RCC 7860 (cell line): ENCODE results near the gene FGD3.

ENCODE experiments used
- DNase-seq: peaks from one replicate; pipeline ENCODE4 v3.0.0-alpha.2; 2015; ENCODE audit warnings: low spot score
- FAIRE-seq: peaks from 2 replicates; lab custom pipeline; 2012; peaks lifted over from hg19 to GRCh38; lab: Jason Lieb, UNC

Gene FGD3

DNA sequence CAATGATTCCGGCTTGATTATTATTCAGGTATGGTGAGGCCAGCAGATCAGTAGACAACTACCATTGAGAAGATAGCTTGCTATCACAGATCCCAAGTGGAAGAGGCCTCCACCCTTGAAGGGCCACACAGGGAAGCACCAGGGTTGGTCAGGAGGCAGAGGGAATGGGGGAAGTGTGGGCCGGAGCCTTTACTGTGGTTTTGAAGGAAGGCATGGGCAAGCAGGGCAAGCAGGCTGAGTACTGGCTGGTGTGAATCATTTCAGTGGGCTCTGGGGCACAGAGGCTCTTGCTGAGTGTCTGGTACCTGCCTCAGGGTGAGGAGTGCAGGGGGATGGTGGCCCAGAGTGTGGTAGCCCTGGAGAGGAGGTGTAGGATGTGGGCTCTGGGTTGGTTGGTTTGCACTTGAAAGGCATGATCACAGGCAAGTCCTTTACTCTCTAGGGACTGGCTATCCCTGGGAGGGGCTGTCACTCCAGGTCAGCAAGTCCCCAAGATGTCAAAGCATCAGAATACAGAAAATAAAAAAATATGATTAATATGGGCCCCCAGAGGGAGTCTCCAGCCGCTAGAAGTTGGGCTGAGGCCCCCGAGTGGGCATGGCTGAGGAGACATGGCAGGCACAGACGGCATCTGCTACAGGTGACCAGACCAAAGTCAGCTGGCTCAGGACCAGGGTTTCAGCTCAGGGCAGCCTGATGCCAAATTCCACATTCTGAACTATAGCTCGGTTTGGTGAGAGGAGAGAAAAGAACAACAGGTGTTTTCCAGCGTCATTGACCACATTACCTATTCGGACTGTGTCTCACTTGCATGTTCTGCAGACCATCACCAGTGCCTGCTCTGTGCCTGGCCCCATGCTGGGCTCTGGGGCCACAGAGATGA is 101.5 kb downstream of the FGD3 start:
- DNase-seq (no peak), FAIRE-seq (no peak)

DNA sequence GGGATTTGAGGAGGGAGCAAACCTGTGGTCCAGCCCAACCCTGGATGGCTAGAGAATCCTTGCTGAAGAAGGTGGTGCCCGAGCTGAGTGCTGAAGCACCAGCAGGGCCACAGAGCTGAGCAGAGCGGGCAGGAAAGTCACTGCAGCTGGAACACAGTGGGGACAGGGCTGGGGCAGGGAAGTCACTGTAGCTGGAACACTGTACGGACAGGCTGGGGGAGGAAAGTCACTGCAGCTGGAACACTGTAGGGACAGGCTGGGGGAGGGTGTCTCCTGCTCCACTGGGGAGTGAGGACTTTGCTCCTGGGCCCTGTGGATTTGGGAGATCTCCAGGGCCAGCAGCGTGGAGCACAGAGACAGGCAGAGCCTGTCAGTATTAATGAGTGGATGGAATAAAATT is 102.2 kb downstream of the FGD3 start:
- DNase-seq (no peak), FAIRE-seq (no peak)

DNA sequence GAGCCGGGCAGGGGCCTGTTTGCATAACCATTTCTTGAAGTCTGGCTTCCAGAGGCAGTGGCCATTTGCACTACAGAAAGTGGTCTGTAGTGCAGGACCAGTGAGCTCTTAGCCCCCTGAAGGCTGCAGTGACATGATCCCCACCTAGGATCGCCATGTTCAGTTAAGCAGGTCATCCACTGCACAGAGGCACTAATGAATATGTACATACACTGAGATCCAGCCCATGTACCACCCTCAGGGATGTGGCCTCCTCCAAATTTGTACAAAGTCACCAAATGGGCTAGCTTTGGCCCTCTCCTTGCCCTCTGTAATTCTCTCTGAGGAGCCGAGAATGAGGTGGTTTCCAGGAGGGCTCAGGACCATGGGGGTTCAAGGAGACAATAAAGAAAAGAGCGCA is 102.9 kb downstream of the FGD3 start:
- FAIRE-seq, result no peak
- DNase-seq, result no peak

DNA sequence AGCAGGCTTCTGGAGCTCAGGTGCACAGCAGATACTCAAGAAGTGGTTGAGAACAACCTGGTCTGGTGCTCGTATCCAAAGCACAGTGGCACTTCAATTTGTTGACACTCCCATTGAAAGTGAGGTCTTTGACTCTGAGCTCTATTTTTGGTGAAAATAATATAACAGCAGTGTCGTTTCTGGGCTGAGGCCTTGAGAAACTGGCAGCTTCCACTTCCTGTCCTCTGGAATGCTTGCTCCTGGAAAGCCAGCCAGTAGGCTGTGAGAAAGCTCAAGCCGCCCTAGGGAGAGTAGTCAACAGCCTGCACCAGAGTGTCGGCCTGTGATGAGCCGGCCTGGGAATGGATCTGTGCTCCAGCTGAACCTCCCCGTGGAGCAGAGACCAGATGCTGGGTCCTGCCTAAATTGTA is 104.4 kb downstream of the FGD3 start:
- DNase-seq (no peak), FAIRE-seq (no peak)

DNA sequence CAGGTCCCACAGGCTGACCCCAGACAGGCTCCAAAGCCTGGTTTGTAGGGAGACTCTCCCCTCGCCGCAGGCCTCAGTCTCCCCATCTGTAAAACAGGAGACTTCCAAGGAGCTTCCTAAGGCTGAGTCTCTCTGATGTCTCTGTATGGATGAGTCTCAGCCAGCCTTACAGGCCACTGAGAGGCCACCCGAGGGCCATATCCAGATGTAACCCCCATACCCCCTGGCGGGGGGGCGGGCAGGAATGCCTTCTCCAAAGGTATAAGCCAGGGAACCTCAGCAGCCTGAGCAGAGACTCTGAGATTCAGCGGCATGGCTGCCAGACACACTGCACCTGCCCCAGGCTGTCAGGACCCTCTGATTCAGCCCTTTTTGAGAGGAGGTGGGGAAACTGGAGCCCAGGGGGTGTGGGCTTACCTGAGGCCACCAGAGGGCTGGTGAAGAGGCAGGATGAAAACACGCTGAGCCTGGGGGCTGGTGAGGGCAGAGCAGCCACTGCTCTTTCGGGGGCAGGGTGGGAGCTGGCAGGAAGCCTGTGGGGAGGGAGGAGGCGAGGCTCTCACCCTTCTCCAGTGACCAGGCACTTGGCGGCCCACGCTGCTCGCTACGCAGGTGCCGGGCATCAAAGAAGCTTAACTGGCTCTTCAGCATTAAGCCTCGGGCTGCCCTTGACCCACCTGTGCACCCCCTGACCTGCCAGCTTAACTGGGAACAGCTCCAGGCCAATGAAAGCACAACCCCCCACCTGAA is 105.6 kb downstream of the FGD3 start:
- DNase-seq, result no peak
- FAIRE-seq, result no peak

DNA sequence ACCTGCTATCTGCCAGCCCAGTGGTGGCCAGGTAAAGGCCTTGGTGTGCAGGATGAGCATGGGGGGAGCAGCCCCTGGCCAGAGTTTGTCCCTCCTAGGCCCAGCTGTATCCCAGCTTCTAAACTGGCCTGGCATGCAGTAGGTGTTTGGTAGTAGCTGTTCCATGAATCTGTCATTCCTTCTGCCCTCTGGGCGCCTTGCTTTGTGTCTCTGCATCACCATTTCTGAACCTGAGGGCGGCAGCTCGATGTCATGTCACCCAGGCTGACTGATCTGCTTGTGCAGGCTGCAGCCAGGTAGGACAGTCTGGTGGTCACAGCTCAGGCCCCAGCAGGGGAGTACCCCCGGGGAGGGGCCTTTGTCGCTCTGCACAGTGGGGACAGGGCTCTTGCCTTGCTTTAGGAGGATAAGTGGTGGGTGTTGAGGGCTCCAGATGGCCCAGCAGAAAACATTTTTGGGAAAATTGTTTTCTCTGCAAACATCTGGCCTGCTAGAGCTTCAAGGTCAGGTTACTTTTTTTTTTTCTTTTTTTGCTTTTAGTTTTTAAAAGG is 106.5 kb downstream of the FGD3 start:
- DNase-seq (no peak), FAIRE-seq (no peak)

DNA sequence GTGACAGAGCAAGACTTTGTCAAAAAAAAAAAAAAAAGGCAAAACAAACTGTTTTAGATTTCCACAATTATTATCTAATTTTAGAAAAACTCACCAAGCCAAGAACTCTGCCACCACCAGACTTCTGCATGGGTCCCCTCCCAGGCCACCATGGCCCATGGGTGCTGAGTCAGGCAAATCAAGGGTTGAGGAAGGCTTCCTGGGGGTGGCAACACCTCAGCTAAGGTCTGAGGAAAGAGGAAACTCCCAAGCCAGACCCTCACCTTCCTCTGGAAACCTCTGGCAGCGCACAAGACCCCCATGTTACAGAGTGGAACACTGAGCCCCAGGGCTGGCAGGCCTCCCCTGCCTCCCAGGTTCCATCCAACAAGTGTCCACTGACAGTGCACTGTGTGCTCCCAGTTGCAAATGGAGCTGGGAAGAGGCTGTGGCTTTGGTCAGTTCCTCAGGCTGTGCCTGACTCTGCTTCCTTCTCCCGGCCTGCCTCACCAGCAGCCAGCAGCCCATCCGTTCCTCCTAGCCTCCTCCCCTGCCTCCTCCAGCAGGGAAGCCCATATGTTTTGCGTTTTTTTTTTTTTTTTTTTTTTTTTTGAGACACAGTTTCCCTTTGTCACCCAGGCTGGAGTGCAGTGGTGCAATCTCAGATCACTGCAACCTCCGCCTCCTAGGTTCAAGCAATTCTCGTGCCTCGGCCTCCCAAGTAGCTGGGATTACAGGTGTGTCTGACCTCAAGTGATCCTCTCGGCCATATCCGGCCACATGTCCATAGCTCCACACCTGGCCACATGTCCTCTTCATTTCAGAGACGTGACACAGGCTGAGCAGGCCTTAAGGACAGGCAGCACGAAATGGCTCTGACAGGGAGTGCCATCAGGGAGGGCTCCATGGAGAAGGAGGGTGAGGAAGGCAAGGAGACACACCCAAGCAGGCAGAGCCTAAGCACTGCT is 107.7 kb downstream of the FGD3 start:
- no peak for DNase-seq
- FAIRE-seq, result no peak

DNA sequence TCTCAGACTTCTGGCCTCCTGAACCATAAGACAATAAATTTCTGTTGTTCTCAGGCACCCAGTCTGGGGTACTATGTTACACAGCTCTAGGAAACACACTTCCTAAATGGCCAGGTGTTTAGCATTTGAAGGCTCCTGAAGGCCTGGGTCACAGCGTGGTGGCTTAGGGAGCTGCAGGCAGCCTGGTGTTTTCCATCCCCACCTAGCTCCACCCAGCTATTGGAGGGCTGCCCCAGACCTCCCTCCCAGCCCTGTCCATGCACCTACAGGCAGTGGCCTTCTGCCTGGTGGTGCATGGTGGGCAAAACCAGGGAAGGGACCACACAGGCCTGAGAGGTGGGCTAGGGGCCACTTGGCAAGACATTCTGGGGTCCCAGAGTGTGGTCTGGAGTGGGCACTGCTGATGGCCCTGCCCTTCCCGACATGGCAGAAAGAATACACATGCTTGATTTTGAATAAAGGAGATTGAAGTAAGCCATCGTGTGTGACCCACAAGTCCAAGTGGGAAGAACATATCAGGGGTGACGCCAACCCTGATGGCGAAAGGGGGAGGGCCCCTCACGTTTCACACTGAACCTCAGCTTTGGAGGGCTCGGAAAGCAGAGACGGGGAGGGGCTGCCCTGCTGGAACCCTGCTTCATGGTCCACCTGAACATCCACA is 109.8 kb downstream of the FGD3 start:
- FAIRE-seq (no peak), DNase-seq (no peak)

DNA sequence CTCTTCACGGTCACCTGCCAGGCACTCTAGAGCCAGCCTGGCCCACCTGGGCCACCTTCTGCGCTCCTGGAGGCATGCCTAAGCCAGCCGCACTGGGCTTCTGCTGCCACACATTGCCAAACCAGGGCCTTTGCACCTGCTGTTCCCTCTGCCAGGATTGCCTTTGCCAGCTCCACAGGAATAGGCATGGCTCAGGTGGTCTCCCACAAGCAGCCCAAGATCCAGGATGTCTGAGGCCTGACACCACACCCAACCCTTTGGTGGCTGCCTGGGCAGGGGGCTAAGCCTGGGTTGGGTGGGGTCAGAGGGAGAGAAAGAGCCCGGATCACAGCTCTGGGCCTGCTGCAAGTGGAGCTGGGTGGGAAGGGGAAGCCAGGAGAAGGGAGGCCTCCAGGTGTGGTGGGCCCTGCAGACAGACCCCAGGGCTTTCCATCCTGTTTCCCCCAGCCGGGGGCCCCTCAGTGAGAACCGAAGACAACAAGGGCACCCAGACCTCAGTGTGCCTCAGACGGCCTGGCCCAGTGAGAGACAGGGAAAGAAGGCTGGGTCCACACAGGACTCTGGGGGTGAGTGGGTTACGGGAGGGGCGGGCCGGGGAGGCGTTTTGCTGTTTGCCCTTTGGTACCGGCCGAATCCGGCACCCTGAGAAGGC is 110.5 kb downstream of the FGD3 start:
- FAIRE-seq, result no peak

DNA sequence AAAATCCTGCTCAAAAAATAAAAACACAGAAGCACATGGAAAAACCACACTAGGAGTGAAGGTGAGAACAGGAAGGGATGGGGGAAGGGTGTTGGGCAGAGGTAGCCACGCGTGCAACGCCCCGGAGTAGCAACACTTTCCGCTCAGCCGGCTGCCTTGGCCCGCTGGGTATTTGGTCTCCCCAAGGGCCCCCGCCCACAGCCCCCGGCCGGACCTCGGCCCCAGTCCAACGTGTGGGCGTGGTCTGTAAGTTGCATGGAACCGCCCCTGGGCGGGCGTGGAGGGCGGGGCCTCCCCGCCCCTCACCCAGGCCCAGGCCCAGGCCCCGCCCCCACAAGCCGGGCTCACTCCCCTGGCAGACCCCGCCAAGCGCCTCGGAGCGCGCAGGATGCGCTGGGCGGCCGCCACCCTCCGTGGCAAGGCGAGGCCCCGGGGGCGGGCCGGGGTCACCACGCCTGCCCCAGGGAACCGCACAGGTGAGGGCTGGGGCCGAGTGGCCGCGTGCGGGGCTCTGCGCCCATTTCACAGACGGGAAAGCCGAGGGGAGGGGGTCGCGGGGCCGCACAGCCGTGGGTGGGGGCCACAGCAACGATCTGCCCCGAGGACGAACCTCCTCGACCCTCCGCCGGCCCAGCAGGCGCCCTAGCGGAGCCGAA is 111.2 kb downstream of the FGD3 start, which contains the start of gene SUSD3:
SUSD3 (plus strand) TSS at position 347 of the 656 bp plus-strand sequence; CDS start at position 389, 42 bp downstream.
- DNase-seq (no peak), FAIRE-seq (no peak)

More for the DNA sequence above, 110.5 kb downstream of the FGD3 start:
- DNase-seq, result no peak

DNA sequence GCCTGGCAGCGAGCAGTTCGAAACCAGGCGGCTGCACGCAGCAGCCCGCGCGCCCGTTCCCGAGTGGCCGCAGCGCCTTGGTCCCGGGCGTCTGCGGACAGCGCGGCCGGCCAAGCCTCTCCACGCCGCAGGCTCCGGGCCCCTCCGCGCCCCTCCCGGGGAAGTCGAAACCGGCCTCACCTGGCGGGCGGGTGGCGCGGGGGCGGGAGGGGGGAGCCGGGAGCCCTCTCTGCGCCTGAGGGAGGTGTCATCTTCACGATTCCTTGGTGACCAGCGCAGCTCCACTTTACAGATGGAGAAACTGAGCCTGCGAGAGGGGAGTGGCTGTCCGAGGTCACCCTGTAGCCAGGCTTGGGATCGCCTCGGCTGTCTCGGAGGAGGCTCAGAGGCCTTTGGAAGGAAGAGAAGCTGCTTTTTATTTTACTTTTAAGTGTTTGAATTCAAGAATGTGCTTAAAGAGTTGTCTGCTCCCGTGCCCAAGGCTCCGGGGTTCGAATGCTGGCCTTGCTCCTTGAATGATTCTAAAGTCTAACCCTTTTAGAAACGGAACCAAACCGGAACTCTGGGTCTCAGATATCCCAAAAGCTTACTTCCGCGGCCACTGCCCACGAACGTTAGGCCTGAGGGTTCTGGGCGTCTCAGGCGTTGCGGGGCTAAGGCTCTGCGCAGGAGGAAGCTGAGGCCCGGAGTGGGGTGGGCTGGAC is 111.8 kb downstream of the FGD3 start:
- DNase-seq (no peak), FAIRE-seq (no peak)

DNA sequence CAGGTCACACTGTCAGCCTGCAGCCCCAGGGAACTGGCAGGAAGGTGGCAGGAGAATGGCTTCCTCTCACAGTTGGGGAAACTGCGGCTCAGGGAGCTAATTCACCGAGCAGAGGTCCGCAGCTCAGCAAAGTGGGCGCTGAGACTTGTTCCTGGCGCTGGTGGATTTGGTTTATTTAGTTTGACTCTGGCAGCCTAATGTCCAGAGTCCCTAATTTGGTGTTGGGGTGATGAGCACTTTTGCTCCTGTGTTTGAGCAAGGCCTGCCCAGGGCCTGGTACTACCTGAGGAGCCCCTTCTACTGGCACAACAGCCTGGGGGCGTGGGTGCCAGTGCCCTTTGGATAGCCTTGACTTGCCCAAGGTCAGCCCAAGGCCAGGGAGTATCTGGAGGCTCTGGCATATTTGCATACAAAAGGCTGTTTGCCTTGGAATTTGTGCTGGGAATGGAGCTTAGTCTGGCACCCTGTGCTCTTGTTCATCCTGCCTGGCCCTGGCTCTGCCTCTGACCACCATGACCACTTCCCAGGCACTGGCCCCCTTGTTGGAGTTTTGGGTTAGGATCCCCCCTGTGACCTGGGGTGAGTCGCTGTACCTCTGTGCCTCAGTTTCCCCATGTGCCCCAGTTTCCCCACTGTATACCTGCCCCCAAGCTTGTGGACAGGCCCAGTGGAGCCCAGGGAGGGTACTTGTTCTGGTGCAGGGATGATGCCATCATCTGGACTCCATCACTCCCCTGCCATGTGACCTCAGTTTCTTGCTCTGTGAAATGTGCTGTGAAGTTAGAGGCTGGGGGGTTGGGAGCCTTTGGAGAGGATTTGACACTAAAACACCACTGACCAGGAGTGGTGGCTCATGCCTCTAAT is 112.6 kb downstream of the FGD3 start:
- FAIRE-seq (no peak), DNase-seq (no peak)

DNA sequence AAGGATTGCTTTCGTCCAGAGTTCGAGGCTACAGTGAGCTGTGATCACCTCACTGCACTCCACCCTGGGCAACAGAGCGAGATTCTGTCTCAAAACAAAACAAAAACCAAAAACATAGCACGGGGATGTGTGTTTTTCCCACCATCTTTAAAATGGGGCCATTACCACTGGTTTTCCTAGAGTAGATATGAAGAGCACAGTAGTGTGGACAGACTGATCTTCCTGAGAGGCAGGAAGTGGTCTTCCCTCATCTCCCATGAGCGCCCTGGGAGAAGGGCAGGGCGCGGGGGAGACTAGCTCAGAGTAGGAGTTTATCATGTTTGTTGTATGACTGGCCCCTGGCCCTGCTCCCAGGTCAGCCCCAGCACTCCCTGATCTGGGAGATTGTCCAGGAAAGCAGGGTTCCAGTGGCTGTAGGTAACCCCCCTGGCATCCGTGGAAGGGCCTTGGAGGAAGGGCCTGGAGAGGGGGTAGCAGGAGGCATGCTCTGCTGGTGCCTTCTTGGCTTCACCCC is 113.5 kb downstream of the FGD3 start:
- FAIRE-seq (no peak), DNase-seq (peak; percentile 73)

DNA sequence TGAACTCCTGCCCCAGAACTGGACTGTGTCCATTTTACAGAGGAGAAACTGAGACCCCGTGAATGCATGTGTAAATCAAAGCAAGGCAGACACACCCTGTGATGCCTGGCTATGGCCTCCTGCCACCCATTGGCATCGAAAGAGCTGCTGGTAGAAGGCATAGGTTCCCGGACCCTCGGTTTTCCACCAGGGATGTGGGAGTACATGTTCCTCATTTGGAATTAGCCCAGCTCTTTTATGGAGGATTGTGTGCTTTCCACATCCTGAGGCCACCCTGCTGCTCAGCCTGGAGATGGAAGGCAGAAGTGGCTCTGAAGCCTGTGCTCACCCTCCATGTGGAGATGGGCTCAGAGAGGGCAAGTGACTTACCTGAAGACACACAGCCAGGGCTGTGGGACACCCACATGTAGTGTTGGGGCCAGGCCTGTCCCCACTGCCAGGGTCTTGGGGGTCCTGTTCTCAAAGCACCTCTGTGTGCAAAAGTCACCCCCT is 114.0 kb downstream of the FGD3 start:
- FAIRE-seq (no peak), DNase-seq (no peak)

DNA sequence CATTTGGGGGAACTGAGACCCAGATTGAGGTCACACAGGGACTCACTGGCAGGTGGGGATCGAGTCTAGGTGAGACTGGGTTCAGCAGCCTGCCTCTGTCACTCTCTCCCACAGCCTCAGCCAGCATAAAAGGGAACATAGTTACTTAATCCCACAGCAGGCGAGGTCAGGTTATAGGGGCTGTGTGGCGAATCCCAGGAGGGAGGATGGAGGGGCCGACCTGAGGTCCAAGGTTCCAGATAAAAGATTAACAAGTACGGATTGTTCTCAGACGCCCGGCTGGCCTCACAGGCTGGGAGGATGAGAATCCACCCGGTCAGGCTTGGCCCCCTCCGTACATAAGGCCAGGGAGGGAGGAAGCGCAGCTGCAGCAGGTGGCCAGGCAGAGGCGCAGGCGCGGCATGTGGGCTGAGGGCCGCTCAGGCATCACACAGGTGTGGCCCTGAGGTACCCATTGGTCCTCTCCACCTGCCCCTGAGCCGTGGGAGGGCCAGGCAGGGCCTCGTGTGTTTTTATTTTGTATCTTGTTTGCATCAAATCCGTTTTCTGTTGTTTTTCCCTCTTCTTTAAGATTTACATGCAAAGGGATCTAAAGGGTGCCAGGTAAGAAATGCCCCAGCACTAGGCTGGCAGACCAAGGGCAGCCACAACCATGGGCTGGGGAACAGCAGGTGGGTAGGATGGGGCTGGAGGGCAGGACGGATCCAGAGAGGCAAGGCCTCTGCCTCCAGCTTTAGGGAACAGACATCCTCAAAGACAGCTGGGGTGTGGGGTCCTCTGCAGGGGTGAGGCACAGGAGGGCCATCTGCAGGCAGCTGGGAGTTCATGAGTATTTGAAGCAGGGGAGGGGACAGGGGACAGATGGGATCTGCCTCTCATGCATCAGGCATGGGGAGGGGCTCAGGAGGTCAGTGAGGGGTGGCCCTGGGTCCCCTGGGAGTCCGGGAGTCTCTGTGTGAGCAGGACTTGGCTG is 114.8 kb downstream of the FGD3 start:
- FAIRE-seq, result no peak
- no peak for DNase-seq
